Omental fat pad (tissue), 4 donors: Measurements from ENCODE around the gene C1QTNF4. TPM values are rescaled to one million over a fixed set of nuclear protein-coding genes. Genes with fewer than 3 reads are reported as not detected.

Experiments used
- ATAC-seq: fragments of 150-250 bp; one replicate; pipeline ENCODE4 v1.9.1; 2016; ENCODE audit warnings: mild to moderate bottlenecking, moderate library complexity; ENCODE audit not compliant: low FRiP score
- DNase-seq: peaks from one replicate; pipeline ENCODE4 v3.0.0-alpha.2; 2019; ENCODE audit warnings: low spot score
- CTCF ChIP-seq, 3 donors: fragments of 450-650 bp; IDR thresholded peaks; one replicate each; pipeline ENCODE4 v1.5.1; 2016 to 2017; ENCODE audit warnings: antibody characterized with exemption in 3 of 3, mild to moderate bottlenecking in 3 of 3, moderate library complexity in 2 of 3
- total RNA-seq, 4 donors: library from RNA; depleted of rRNA; stranded (reverse); fragments of >200 nt; gene quantifications; one replicate each; pipeline ENCODE4 v1.1.0, GENCODE V29; 2016

Gene C1QTNF4
- total RNA-seq, 4 donors from 2014 or later: 0.88 to 3.6 (median 2.1) TPM

DNA sequence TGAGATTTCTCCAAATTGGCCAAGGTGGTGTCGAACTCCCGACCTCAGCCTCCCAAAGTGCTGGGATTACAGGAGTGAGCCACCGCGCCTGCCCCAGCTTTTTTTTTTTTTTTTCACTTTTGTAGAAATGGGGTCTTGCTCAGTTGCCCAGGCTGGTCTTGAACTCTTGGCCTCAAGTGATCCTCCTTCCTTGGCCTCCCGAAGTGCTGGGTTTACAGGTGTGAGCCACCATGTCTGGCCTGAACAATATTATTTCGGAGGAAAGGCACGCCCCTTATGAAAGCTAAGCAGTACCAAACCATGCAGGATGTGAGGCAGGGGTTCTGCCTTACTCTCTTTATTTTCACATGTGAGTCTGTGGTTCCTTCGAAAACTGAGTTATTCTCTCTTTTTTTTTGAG is 32.0 kb upstream of the C1QTNF4 start:
- ATAC-seq: no peak
- TF ChIP-seq CTCF (IDR thresholded peaks at IDR 0.05): no peak

DNA sequence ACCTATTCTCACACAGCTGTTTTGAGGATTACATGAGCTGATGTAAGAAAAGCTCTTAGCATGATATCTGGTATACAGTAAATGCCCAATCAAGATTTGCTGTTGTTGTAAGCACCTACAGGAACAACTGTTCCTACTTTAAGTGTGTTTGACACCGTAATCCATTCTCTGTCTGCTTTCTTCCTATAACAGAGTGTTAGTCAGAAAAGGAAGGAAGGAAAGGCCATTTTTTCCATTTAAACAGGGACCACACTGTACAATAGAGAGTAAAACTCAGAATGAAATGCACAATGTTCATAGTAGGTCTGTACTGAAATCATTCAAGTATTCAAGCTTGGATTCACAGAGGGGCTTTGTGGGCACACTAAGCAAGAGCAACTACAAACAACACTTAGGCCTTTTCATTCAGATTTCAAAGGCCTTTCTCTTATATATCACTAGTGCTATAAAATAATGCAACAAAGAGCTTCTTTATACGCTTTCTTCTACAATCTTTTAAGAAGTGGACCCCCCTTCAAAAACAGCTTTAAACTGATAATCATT is 26.7 kb upstream of the C1QTNF4 start:
- DNase-seq (no peak), ATAC-seq (no peak)
- no peak for TF ChIP-seq CTCF (IDR thresholded peaks at IDR 0.05)

More for the DNA sequence above, 32.0 kb upstream of the C1QTNF4 start:
- no peak for DNase-seq

DNA sequence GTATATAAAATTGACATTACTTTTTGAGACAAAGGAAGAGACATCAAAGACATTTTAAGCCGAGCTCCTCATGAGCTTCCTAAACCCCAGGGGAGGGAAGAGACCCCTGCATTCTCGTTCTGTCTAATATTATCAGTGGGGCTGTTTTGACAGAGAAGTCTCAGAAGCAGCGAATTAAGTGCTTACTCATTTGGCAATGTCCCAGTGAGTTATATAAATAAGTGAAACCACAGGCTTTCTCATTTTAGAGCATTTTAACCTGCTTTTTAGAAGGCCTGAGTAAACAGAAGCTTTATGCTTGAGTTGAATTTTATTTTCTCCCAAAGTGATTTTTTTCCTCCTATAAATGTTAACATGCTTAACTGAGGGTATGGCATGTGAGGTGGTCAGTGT is 23.2 kb upstream of the C1QTNF4 start:
- TF ChIP-seq CTCF (IDR thresholded peaks at IDR 0.05): no peak
- ATAC-seq: no peak
- DNase-seq: no peak

DNA sequence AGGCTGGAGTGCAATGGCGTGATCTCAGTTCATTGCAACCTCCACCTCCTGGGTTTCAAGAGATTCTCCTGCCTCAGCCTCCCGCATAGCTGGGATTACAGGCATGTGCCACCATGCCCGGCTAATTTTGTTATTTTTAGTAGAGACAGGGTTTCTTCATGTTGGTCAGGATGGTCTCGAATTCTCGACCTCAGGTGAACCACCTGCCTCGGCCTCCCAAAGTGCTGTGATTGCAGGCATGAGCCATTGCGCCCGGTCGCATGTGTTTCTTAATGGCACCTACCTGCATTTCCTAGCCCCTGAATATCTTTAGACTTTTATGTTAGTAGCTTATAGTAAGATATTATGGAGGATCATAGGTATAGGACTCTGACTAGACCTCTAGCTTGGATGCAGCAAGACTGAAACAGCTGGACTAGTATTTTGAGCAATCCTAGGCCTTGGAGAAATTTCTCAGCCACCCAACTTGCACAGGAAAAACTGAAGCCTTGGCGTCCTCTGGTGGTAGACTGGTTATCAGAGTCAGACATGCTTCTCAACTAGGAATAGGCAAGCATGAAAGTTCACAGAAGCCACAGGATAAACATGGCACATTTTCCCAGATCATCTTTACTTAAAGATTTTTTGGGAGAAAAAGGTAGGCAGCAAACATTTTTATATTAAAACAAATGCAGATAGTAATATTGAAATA is 22.7 kb upstream of the C1QTNF4 start:
- DNase-seq (no peak), ATAC-seq (peak; percentile 75)
- no peak for TF ChIP-seq CTCF (IDR thresholded peaks at IDR 0.05)

DNA sequence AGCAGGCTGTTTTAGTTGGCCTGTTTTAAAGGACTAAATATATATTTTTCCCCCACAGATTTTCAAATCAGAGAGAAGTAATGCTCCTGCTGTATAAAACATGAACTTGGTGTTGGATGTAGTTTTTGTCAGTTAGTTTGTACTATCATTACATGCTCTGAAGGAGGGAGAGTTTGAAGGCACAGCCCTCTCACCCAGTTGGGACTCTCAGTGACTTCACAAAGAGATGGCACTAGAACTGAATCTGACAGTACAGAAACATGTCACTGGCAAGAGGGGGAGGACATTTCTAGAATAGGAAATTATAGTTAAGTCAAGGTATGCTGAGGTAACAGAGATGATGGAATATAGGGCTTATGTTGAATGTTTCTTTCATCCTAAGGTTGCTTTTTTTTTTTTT is 21.0 kb upstream of the C1QTNF4 start:
- TF ChIP-seq CTCF (IDR thresholded peaks at IDR 0.05): no peak
- DNase-seq: no peak
- no peak for ATAC-seq

DNA sequence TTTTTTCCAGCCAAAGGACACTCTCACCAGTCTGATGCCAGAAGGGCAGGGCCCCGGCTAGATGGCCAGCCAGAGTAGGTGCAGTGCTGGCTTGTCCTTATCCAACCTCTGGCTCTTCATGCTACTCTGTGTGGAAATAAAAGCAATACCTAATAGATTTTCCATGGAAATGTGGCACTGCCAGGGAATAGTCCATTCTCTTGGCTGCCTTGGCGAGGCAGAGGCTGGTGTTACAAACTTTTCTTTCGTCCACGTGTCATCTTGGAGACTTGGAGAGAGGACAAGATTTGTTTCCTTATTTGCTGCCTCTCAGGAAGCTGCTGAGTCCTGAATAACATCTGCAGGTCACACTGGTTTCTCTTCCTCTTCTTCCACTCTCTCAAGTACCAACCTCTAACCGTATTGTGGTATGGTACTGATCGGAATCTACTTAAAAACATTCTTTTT is 17.2 kb upstream of the C1QTNF4 start:
- DNase-seq: no peak
- no peak for TF ChIP-seq CTCF (IDR thresholded peaks at IDR 0.05)
- ATAC-seq: no peak

DNA sequence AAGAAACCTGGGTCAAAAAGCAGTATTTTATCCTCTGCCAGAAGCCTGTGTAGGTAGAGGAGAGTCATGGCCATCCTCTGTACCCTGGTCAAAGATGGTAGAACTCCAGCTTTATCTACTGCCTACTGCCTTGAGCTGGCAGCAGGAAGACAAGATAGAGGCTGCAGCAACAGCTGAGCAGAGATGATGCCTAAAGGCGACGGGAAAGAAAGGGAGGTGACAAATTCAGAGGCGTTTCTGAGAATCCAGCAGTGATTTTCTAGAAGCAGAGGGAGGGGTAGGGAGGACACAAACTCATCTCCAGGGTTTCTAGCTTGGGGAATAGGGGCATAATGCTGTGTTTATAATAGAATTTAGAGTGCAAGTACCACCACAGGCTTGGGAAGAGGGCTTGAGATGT is 15.5 kb upstream of the C1QTNF4 start:
- TF ChIP-seq CTCF (IDR thresholded peaks at IDR 0.05): no peak
- DNase-seq: no peak
- no peak for ATAC-seq
